ENCODE data around the gene THY1.
"Not testable (repeated sequence)": the region's sequence is repeated elsewhere in the genome, so short reads cannot be mapped to it uniquely, and the experiment has no call there.

Gene THY1

GRCh38 chr11:119396835-119397234 is 26.1 kb downstream of the THY1 start:
- no peak for TF ChIP-seq CTCF (conservative IDR thresholded peaks at IDR 0.05)
- no peak for TF ChIP-seq ZFX (IDR thresholded peaks at IDR 0.05)
- H3K27ac ChIP-seq, result no peak overlapping the region

- H3K27ac ChIP-seq, result no peak overlapping the region
- TF ChIP-seq ZFX (IDR thresholded peaks at IDR 0.05), result no peak
- no peak for TF ChIP-seq CTCF (conservative IDR thresholded peaks at IDR 0.05)
Observed at GRCh38 chr11:119391275-119391674, 31.7 kb downstream of the THY1 start.

GRCh38 chr11:119389611-119390254 is 33.2 kb downstream of the THY1 start:
- TF ChIP-seq CTCF (conservative IDR thresholded peaks at IDR 0.05), result peak; percentile 51
- no peak for TF ChIP-seq ZFX (IDR thresholded peaks at IDR 0.05)
- no peak overlapping the region for H3K27ac ChIP-seq

- H3K27ac ChIP-seq, result no peak overlapping the region
- TF ChIP-seq ZFX (IDR thresholded peaks at IDR 0.05) (no peak), CTCF (conservative IDR thresholded peaks at IDR 0.05) (no peak)
Observed at GRCh38 chr11:119388103-119388502, 34.9 kb downstream of the THY1 start.

- no peak for TF ChIP-seq CTCF (conservative IDR thresholded peaks at IDR 0.05)
- no peak for TF ChIP-seq ZFX (IDR thresholded peaks at IDR 0.05)
Observed at GRCh38 chr11:119384332-119384731, 38.6 kb downstream of the THY1 start.

GRCh38 chr11:119382513-119382912 is 40.5 kb downstream of the THY1 start:
- H3K27ac ChIP-seq, result not testable (repeated sequence)

More at GRCh38 chr11:119384332-119384731, 38.6 kb downstream of the THY1 start:
- no peak overlapping the region for H3K27ac ChIP-seq

GRCh38 chr11:119382101-119382500 is 40.9 kb downstream of the THY1 start:
- TF ChIP-seq CTCF (conservative IDR thresholded peaks at IDR 0.05), result no peak
- no peak for TF ChIP-seq ZFX (IDR thresholded peaks at IDR 0.05)
- no peak overlapping the region for H3K27ac ChIP-seq

Measured in C4-2B (cell line).